ENCODE data around the gene PRELID3B.

DNA sequence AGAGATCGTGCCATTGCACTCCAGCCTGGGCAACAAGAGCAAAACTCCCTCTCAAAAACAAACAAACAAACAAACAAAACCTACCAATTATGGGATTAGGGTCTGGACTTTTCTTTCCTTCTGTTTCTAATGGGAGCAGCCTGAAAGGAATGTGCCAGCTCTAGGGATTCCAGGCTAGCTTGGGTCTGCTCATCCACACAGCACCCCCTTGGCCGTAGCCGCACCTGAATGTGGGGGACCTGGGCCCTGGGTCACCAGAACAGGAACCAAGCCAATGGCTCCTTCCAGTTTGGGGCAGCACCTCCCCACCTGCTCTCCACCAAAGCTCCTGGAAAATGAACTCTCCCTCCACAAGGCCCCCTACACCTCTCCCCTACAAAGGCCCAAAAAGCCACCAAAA is 42.3 kb downstream of the PRELID3B start:
- no peak for TF ChIP-seq CTCF (IDR thresholded peaks at IDR 0.05)
- TF ChIP-seq POLR2A (IDR thresholded peaks at IDR 0.05) = no peak
